HG03175 (cell line): ENCODE measurements around the gene MBOAT2.

Source experiments
- ATAC-seq: cut with Tn5 transposase; IDR thresholded peaks from one replicate; pipeline ENCODE4 v1.9.1; 2021; ENCODE audit warnings: mild to moderate bottlenecking, moderate library complexity; ENCODE audit not compliant: unreplicated experiment

MBOAT2 gene

GRCh38 chr2:8836971-8837794 lies 166.3 kb downstream of the MBOAT2 start, which contains the start of gene KIDINS220:
Gene KIDINS220 (minus strand): TSS chr2:8837613. CDS start chr2:8827093, 10,520 bp downstream.
- peak; percentile 89 for ATAC-seq

GRCh38 chr2:8835279-8835678 lies 168.2 kb downstream of the MBOAT2 start:
- ATAC-seq, result no peak

DNA sequence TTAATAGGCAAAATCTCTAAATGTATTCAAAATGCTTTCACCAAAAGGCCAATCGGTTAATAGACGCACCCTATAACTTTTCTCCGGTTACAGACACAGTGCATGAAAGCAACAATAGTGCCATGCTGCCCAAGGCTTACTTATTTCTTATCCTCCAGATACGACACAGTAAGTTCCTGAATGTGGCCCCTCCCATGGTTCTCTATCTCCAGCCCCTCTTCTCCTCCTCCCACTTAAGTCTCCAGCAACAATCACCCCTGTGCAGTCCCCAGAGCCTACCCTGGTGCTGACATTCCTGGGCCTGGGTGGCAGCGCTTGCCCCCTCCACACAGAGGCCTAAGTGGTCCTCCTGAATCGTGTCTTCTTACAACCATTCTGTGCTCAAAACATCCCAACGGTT lies 169.6 kb downstream of the MBOAT2 start:
- ATAC-seq, result no peak

DNA sequence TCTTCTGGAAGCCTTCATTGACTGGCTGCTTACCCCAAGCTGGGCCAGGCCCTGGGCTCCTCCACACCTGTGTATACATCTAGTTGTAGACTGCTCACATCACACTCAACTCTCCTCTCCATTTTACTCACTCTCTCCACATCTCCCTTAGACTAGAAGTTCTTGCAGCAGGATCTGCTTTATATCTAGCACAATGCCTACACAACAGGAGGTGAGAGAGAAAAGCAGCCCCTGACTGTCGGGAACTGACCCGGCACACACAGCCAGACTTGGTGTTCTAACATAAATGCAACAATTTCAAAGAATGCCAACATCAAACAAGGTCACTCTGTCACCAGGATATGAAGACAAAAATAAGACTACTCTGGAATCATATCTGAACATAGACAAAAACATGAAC lies 172.0 kb downstream of the MBOAT2 start:
- ATAC-seq, result no peak

DNA sequence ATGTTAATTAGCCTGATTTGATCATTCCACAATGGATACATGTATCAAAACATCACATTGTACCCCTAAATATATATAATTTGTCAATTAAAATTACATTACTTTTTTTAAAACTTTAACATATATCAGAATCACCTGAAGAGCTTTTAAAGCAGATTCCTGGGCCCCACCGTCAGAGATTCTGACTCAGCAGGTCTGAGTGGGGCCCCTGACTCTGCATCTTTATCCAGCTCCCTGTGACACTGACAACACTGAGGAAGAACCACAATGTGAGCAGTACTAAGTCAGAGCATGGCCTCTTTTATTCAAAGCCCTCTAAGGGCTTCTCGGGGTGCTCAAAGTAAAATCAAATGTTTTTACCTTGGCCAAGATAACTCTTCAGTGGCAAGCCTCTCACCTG lies 175.8 kb downstream of the MBOAT2 start:
- ATAC-seq, result no peak

DNA sequence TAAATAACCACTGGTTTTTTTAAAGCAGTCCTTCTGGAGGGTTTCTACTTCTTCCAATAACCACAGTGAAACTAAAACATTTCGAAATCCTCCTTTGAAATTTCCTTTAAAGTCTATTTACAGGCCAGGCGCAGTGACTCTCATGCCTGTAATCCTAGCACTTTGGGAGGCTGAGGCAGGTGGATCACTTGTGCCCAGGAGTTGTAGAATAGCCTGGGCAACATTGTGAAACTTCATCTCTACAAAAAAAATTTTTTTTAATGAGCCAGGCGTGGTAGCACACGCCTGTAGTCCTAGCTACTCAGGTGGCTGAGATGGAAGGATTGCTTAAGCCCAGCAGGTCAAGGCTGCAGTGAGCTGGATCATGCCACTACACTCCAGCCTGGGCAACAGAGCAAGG lies 181.3 kb downstream of the MBOAT2 start:
- ATAC-seq, result no peak

GRCh38 chr2:8821276-8822217 lies 181.9 kb downstream of the MBOAT2 start:
- ATAC-seq, result no peak

DNA sequence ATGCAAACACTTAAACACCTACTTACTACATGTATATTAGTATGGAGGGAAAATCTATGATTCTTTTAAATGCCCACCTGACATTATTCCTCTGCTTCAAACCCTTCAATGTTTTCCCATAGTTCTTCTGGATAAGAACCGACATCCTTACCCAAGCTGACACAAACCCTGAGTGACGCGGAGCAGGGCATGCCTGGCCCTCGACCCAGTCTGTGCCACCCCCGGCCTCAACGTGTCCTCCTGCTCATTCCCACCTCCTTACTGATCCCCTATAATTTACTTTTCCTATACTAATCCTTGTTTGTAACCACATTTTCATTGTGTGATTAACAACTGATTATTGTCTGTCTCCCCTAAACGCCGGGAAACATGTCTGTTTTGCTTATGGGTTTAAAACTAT lies 183.5 kb downstream of the MBOAT2 start:
- no peak for ATAC-seq

DNA sequence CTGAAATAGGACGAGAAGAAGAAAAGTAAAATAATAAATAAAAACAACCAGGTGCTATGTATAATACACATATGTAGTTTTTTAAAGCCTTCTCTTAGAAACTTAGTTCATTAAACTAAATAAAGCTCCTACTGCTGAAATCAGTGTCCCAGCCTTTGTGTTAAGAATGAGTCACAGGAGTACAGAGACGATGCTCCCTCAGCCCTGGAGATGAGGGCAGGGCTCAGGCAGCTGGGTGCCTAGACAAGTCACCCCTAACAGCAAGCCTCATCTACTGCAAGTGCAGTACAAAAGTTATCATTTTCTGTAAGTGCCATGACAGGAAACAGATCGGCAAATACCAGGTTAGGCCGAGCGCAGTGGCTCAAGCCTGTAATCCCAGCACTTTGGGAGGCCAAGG lies 184.3 kb downstream of the MBOAT2 start:
- no peak for ATAC-seq

DNA sequence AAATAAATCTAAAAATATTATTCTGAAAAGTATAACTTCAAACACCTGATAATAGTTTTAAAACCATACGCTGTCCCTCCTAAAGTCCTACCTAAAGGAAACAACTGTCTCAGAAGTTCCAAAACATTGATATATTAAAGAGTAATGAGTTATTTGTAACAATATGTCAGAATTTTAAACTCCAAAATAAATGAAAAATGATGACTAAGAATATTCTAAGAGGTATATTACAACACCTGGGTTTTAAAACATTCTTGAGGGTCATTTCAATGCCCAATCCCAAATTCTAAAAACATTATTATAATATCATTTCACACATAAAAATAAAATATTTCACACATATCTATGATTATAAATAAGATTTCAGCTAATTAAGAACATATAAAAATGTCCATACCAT lies 186.3 kb downstream of the MBOAT2 start:
- ATAC-seq, result no peak

DNA sequence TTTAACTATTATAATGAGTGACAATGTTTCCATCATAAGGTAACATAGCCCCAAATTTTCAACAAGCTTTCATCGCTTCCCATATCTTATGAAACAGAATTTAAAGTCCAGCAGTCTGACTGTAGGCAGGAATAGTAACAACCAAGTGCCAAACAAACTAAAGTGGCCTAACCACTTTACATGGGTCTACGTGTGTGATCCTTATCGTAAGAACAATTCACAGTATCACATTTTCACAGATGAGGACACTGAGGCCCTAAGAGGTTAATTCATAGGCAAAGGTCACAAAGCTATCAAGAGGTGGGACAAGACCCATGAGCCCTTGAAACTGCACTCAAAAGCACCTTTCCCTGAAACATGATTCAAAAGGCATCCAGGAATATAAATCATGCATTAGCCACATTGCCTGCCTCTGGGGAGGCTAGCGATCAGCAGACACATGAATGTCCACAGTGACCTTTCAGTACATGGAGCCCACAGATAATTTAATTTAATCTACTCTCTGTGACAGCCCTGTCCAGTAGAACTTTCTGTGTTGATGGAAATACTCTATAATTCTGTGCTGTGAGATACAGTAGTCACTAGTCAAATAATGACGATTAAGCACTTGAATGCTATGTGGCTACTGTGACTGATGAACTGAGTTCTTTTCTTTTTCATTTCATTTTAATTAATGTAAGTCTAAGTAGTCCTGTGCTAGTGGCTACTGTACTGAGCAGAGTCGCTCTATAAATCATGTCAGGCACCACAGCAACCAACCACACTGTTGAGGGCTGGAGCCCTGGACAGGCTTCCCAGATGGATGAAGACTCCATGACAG lies 196.4 kb downstream of the MBOAT2 start:
- no peak for ATAC-seq

- ATAC-seq, result no peak
These were observed 197.9 kb downstream of the MBOAT2 start for GRCh38 chr2:8805278-8806210.

DNA sequence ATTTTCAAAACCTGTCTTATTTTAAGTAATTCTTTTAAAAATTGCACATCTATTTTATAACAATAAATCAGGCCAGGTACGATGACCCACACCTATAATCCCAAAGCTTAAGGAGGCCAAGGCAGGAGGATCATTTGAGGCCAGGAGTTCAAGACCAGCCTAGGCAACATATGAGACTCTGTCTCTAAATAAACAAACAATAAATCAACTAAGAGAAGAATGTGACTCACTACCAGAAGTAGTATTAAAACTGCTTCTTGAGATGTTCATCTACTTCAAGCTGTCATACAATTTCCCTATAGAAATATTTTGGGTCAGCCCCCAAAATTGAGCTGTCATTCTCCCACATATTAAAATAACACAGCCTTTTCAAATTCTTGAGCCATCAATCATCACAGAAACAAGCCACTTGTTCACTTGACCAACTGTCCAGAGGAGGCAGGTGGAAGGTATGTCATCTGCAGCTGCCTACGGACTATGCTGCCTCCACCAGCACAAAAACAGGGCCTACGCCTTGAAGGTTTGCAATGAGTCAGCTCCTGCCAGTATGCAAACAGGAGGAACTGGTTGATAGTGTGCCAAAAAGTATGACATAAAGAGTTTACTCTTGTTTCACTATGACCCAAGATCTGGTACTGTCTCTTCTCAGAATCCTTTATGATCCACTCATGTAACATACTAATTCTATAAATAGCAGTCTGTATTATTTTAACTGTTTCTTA lies 199.7 kb downstream of the MBOAT2 start:
- peak; percentile 96 for ATAC-seq

GRCh38 chr2:8802741-8803140 lies 200.7 kb downstream of the MBOAT2 start:
- no peak for ATAC-seq
